ENCODE measurements around the gene BYSL.

- TF ChIP-seq GATA2 (IDR thresholded peaks at IDR 0.05; ENCODE audit: low read depth, low read length) (no peak), GATA3 (IDR thresholded peaks at IDR 0.05; ENCODE audit: low read depth, low read length) (no peak)
Measured at GRCh38 chr6:41966961-41967311, 45.6 kb downstream of the BYSL start.
